HG03280 (cell line): ENCODE data around the gene TMEM94.

Experiments used
- ATAC-seq: cut with Tn5 transposase; IDR thresholded peaks from one replicate; pipeline ENCODE4 v1.9.1; 2021; ENCODE audit warnings: mild to moderate bottlenecking, moderate library complexity; ENCODE audit not compliant: unreplicated experiment

The TMEM94 gene

GRCh38 chr17:75524269-75524969 lies 68.0 kb downstream of the TMEM94 start:
- no peak for ATAC-seq

GRCh38 chr17:75524970-75525805 lies 68.8 kb downstream of the TMEM94 start, which contains the start of gene LLGL2:
Gene LLGL2, plus strand, starts transcription at chr17:75525697. Its CDS starts 17,730 bp downstream, at chr17:75543427.
- peak; percentile 88 for ATAC-seq

- peak; percentile 14 for ATAC-seq
Measured at GRCh38 chr17:75525806-75526554, 69.5 kb downstream of the TMEM94 start.

GRCh38 chr17:75526555-75527270 lies 70.3 kb downstream of the TMEM94 start:
- no peak for ATAC-seq

GRCh38 chr17:75530837-75531720 lies 74.6 kb downstream of the TMEM94 start:
- ATAC-seq = no peak

- ATAC-seq = no peak
Measured at GRCh38 chr17:75531721-75532072, 75.3 kb downstream of the TMEM94 start.

- no peak for ATAC-seq
Measured at GRCh38 chr17:75535119-75535537, 78.7 kb downstream of the TMEM94 start.

- no peak for ATAC-seq
Measured at GRCh38 chr17:75535871-75536270, 79.4 kb downstream of the TMEM94 start.

GRCh38 chr17:75536366-75536765 lies 79.9 kb downstream of the TMEM94 start:
- ATAC-seq = no peak

GRCh38 chr17:75539967-75540729 lies 83.7 kb downstream of the TMEM94 start:
- ATAC-seq = no peak

- no peak for ATAC-seq
Measured at GRCh38 chr17:75540923-75541503, 84.6 kb downstream of the TMEM94 start.

- ATAC-seq = no peak
Measured at GRCh38 chr17:75542229-75542628, 85.8 kb downstream of the TMEM94 start.

- no peak for ATAC-seq
Measured at GRCh38 chr17:75542728-75543336, 86.4 kb downstream of the TMEM94 start.

GRCh38 chr17:75544250-75544649 lies 87.8 kb downstream of the TMEM94 start:
- ATAC-seq = no peak

- no peak for ATAC-seq
Measured at GRCh38 chr17:75546181-75546580, 89.7 kb downstream of the TMEM94 start.

- no peak for ATAC-seq
Measured at GRCh38 chr17:75547091-75547490, 90.7 kb downstream of the TMEM94 start.

GRCh38 chr17:75548813-75549212 lies 92.4 kb downstream of the TMEM94 start:
- ATAC-seq = no peak
